BJ (cell line): ENCODE data around the gene TSPAN18. TPM values are rescaled to one million over a fixed set of nuclear protein-coding genes. Genes with fewer than 3 reads are reported as not detected.

Experiments
- CTCF ChIA-PET: fragments of 350-600 bp; formaldehyde crosslinking; extraction: SDS; loops from one replicate; lab custom pipeline; 2021; ENCODE audit warnings: antibody characterized with exemption, inconsistent platforms; lab: Yijun Ruan, JAX
- POLR2A ChIA-PET: fragments of 300-600 bp; sonication (Branson Sonifier 250); formaldehyde crosslinking; extraction: SDS; loops from one replicate; lab custom pipeline; 2021; ENCODE audit warnings: antibody characterized with exemption; lab: Charles Lee
- DNase-seq: peaks from one replicate; pipeline ENCODE4 v3.0.0-alpha.2; 2011; ENCODE audit warnings: low read depth
- H3K27me3 ChIP-seq: 2 replicates; pipeline ENCODE4 v1.6.0; 2011; ENCODE audit warnings: low read length; ENCODE audit not compliant: control insufficient read depth, insufficient read depth
- H3K36me3 ChIP-seq: 2 replicates; pipeline ENCODE4 v1.5.1; 2011; ENCODE audit warnings: low read length; ENCODE audit not compliant: control insufficient read depth, insufficient read depth
- H3K4me3 ChIP-seq: 2 replicates; pipeline ENCODE4 v1.5.1; 2011; ENCODE audit warnings: low read depth, mild to moderate bottlenecking, control low read depth, low read length
- CTCF ChIP-seq: IDR thresholded peaks from 2 replicates; pipeline ENCODE4 v1.5.1; 2011; ENCODE audit warnings: low read depth, mild to moderate bottlenecking, control low read depth, inconsistent platforms, low read length, moderate library complexity; ENCODE audit not compliant: insufficient read depth
- polyA plus RNA-seq: library from polyadenylated mRNA; depleted of rRNA; stranded (reverse); fragments of >200 nt; gene quantifications from 2 replicates; pipeline ENCODE4 v1.2.3, GENCODE V29; 2011

The TSPAN18 gene
- polyA plus RNA-seq, 1 experiment = 0.55 TPM

- no peak for DNase-seq
- CTCF ChIA-PET = interaction anchor here (0.8 to 1.3 kb wide), 3 partner anchors 10 to 154 kb away, joined by 3 to 4 read pairs (median 3); no protein-coding TSS in a partner anchor
- POLR2A ChIA-PET = no interaction called here
- peaks cover 13% of the 10 kb centered on the region for H3K27me3 ChIP-seq
- TF ChIP-seq CTCF = no peak
- no peak overlapping the region for H3K4me3 ChIP-seq
- no peaks in the 10 kb centered on the region for H3K36me3 ChIP-seq
Measured at GRCh38 chr11:44883277-44883676, 156.5 kb downstream of the TSPAN18 start.

GRCh38 chr11:44884056-44884455 is 157.3 kb downstream of the TSPAN18 start:
- no peak for DNase-seq
- no peak for TF ChIP-seq CTCF
- Histone ChIP-seq H3K36me3 (no peaks in the 10 kb centered on the region), H3K4me3 (no peak overlapping the region), H3K27me3 (peaks cover 10% of the 10 kb centered on the region)
- CTCF ChIA-PET = no interaction called here
- POLR2A ChIA-PET = no interaction called here

- POLR2A ChIA-PET = no interaction called here
- H3K27me3 ChIP-seq = peaks cover 4% of the 10 kb centered on the region
- H3K36me3 ChIP-seq = no peaks in the 10 kb centered on the region
- TF ChIP-seq CTCF = no peak
- CTCF ChIA-PET = interaction anchor here (0.7 to 2.3 kb wide), 3 partner anchors 10 to 15 kb away, joined by 4 to 6 read pairs (median 4); no protein-coding TSS in a partner anchor
- DNase-seq = no peak
- H3K4me3 ChIP-seq = no peak overlapping the region
Measured at GRCh38 chr11:44885065-44885810, 158.5 kb downstream of the TSPAN18 start.

- Histone ChIP-seq H3K27me3 (peaks cover 2% of the 10 kb centered on the region; the same call in 1 of the 2 replicates), H3K36me3 (no peaks in the 10 kb centered on the region), H3K4me3 (no peak overlapping the region)
- POLR2A ChIA-PET = no interaction called here
- TF ChIP-seq CTCF = no peak
- CTCF ChIA-PET = interaction anchor here (0.8 to 2.3 kb wide), 6 partner anchors 9 to 269 kb away, joined by 3 to 6 read pairs (median 4); no protein-coding TSS in a partner anchor
- DNase-seq = no peak
Measured at GRCh38 chr11:44885919-44886789, 159.4 kb downstream of the TSPAN18 start.

GRCh38 chr11:44886790-44887140 is 160.0 kb downstream of the TSPAN18 start:
- peaks cover 3% of the 10 kb centered on the region; the same call in 1 of the 2 replicates for H3K27me3 ChIP-seq
- peak; percentile 16 for DNase-seq
- ChIA-PET POLR2A (no interaction called here), CTCF (interaction anchor here (0.6 to 2.3 kb wide), 6 partner anchors 11 to 270 kb away, joined by 3 to 6 read pairs (median 4); no protein-coding TSS in a partner anchor)
- no peak for TF ChIP-seq CTCF
- H3K36me3 ChIP-seq = no peaks in the 10 kb centered on the region
- H3K4me3 ChIP-seq = no peak overlapping the region
